Gastroesophageal sphincter (tissue), 3 donors: Measurements from ENCODE around the gene OR2T2.
"Not testable (repeated sequence)": the region's sequence is repeated elsewhere in the genome, so short reads cannot be mapped to it uniquely, and the experiment has no call there.

Experiments used
- CTCF ChIP-seq, 4 experiments: fragments of 200-600 bp in 2 of 4; fragments of 450-650 bp in 2 of 4; sonication (generic) in 1 of 4; IDR thresholded peaks; one replicate each; pipeline ENCODE4 v1.5.1; 2017 to 2019; ENCODE audit warnings: antibody characterized with exemption in 4 of 4, mild to moderate bottlenecking in 2 of 4, moderate library complexity in 2 of 4
- EP300 ChIP-seq: sonication (generic); formaldehyde crosslinking; IDR thresholded peaks from one replicate; pipeline ENCODE4 v1.6.1; 2017; ENCODE audit warnings: antibody characterized with exemption, mild to moderate bottlenecking

DNA sequence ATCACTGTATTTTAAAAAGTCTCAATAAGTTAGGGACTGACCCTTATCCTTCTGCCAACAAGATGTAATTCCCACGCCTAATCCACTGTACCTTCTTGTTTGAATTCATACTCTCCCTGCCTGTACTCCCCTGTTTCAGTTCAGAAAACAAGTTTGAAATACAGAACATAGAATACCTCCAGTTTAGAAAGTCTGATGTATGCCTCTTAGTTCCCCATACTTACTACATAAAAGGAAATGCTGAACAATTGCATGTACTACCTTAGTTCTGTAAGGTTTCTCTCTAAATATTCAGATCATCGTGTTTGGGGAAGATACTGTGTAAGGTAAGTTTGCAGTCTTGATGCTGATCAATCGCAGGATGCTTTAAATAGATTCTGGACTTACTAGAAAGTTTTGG, 9.1 kb upstream of the OR2T2 start:
- TF ChIP-seq CTCF (IDR thresholded peaks at IDR 0.05); EP300: not testable (repeated sequence)
